Kidney capillary endothelial cell (primary cell): Measurements from ENCODE around the gene MESD.

ENCODE experiments used
- DNase-seq: peaks from one replicate; pipeline ENCODE4 v3.0.0-alpha.2; 2018; ENCODE audit warnings: low spot score

The MESD gene

GRCh38 chr15:80937718-80938117 is 51.9 kb downstream of the MESD start:
- no peak for DNase-seq

DNA sequence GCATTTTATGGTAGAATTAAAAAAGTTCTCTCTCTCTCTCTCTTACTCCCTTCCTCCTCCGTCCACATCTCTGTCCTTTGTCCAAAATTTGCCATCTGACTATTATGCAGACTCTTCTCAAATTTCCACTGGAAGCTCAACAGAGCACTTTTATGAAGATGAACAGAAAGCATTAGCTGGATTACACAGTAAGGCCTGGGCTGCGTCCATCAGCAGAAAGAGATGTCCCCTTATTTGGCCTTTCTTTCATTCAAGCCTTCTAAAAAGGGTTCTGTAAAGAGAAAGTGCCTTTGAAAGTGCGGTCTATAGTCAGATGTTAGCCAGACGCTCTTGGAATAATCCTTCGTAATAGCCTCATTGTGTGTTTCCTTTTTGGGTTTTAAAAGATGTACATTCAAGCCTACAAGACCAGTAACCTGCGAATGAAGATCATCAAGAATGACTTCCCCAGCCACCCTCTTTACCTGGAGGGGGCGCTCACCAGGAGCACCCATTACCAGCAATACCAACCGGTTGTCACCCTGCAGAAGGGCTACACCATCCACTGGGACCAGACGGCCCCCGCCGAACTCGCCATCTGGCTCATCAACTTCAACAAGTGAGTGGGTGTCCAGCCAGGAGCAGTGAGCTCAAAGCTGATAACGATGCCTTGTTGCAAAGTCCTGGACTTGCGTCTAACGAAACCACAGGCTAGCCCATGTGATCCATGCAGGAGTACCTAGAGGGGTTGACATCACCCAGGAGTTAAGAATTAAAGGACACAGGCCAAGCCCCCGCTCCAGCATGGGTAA is 53.1 kb downstream of the MESD start:
- DNase-seq, result no peak

GRCh38 chr15:80934761-80935221 is 54.8 kb downstream of the MESD start:
- DNase-seq, result peak; percentile 65

DNA sequence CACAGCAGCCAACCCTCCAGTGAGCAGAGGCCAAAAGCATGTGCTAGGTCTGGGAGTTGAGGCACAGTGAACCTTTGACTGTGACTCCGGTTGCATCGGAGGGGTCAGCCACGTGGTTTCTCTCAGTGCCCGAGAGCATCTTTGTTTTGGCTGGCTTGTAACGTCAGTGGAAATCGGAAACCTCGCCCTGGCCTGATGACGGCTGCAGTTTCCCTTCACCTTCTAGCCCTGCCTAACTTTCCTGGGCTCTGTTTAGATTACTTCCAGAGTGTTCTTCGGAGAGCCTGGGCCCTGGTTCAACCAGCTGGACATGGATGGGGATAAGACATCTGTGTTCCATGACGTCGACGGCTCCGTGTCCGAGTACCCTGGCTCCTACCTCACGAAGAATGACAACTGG is 56.6 kb downstream of the MESD start:
- DNase-seq, result no peak

DNA sequence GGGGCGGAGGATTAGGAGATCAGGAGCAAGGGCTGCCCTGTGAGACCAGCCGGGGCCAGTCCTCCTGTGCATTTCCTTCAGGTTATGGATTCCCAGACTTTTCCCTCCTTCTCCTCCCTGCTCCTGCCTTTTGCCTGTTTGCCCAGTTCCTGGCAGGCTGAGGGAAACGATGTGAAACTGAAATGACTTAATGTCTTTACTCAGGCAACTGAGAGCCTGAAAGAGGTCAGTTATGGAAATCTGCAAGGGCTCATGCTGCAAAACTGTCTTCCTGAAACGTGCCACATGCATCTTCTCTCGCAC is 57.2 kb downstream of the MESD start:
- DNase-seq, result no peak

- no peak for DNase-seq
Measured at GRCh38 chr15:80931721-80932512, 57.7 kb downstream of the MESD start.

GRCh38 chr15:80931191-80931590 is 58.4 kb downstream of the MESD start:
- no peak for DNase-seq

DNA sequence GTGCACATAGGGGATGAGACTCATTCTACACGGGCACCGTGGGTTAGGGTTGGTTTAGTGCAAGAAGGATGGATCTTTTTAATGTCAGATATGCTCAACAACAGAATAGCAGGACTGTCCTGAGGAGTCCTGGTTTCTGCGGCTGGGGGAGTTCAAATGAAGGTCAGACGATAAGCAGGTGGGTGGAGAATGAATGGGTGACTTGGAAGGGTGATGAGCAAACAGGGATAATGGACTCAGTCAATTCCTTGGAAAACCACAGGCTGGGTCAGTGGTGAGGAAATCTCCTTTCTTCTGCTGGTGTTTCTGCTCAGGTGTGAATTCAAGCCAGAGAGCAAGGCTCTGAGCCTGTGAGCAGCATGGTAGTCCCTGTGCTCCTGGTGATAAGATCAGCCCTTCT is 59.9 kb downstream of the MESD start:
- DNase-seq, result no peak

- no peak for DNase-seq
Measured at GRCh38 chr15:80929225-80929624, 60.4 kb downstream of the MESD start.

- DNase-seq, result no peak
Measured at GRCh38 chr15:80926126-80926525, 63.5 kb downstream of the MESD start.

DNA sequence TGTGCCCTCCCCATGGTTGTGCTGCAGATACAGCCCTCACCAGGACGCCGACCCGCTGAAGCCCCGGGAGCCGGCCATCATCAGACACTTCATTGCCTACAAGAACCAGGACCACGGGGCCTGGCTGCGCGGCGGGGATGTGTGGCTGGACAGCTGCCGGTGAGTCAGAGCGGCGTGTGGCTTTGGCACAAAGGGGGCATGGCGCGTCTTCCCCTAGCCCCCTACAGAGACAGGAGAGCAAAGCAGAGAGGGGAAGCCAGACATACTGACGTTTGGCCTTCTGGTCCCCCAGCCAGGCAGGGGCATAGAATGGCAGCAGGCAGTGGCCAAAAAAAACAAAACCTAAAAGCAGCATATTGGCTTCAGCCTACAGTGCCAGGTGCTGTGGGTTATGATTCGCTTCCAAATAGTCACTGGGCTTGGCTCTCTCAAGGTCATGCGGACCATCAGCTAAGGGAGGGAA is 64.0 kb downstream of the MESD start:
- no peak for DNase-seq

- DNase-seq, result no peak
Measured at GRCh38 chr15:80924278-80924677, 65.3 kb downstream of the MESD start.

DNA sequence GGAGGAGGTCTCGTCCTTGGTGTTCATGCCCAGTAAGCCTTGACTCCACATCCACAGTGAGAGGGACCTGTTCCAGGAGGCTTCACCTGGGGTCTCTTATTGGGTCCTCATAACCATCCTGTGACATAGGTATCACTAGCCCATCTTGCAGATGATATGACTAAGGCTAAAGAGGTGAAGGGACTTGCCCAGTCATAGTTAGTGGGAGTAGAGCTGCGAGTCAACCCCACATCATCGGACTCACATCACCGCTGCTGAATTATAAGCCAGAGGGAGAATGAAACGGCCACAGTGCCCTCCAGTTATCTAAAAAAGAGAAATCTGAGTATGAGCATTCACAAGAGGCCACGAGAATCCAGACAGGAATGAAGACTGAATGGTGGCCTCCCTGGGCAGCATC is 66.0 kb downstream of the MESD start:
- DNase-seq, result no peak

DNA sequence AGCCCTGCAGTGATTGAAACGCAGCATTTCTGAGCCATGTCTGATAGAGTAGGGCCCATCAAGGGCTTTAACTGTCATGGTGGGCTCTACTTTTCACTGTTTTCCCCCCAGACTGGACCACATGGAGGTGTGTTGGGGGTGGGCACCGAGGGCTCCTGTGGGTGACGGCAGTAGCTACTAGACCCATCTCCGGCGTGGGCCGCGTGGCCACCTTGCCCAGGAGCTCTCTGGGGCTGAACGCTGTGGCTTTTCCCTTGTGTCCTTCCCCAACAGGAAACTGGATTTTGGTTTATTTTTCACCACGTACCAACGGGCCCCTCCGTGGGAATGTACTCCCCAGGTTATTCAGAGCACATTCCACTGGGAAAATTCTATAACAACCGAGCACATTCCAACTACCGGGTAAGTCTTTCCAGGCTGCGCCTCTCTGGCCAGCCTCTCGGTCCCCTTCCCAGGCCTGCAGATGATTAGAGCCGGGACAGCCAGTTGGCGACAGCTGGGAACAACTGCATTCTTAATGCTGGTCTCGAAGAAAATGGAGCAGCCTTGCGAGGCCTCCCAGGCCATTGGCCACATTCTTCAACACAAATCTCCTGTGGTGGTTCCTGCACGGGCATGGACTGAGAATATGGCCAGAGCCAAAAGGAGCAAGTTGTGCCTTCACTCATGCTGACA is 67.7 kb downstream of the MESD start:
- DNase-seq, result no peak

DNA sequence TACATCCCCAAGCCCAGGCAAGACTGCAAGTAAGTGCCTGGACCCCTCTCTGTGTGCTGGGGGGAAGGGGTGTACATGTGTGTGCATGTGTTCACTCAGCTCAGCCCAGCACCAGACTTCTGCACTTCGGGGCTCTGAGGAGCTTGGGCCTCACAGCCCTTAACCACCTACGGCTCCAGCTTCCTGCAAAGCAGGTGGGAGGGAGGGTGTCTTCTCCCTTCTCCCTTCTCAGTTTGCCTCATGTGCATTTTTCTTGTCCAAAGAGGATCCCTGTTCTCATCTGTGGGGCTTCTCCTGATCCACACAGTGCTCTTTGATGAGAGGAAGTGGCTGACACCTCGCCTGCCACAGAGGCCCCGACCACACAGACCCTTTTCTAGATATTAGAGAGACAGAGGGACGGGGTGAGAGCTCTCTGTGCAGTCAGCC is 69.3 kb downstream of the MESD start:
- DNase-seq, result no peak

DNA sequence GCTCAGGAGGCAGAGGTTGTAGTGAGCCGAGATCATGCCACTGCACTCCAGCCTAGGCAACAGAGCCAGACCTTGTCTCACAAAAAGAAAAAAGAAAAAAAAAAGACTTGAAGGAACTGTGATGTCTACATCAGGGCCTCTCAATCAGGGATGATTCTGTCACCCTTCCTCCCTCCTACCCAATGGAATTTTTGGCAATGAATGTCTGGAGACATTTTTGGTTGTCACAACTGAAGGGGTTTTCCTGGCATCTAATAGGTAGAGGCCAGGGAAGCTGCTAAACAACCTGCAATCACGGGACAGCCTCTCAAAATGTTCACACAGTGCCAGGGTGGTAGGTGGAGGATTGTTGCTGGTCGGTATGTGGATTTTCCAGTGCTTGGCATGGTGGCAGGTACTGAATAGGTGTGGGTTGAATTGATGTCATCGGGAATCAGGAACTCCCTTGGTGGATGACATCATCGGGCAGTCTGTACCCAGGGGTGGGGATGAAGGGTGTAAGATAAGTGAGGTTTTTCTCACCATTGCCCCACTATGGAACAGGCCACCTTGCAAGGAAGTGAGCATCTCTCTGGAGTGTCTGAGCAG is 71.3 kb downstream of the MESD start:
- no peak for DNase-seq

DNA sequence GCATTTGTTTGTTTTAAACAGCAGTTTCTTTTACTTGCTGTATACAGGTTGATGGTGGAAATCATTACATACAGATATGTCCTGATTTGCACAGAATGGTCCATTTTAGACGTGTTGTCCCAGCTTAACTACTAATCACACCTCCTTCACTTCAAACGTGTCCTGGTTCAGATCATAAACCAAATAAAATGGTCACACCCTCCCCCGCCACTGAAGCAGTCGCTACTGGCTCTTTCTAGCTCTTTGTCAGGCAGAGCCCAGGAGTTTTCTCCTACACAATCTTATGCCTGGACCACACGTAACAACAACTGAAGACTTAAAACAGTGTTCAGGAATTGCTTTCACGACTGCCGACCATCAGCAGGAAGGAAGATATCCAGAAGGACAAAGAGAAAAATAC is 73.6 kb downstream of the MESD start:
- DNase-seq, result no peak

DNA sequence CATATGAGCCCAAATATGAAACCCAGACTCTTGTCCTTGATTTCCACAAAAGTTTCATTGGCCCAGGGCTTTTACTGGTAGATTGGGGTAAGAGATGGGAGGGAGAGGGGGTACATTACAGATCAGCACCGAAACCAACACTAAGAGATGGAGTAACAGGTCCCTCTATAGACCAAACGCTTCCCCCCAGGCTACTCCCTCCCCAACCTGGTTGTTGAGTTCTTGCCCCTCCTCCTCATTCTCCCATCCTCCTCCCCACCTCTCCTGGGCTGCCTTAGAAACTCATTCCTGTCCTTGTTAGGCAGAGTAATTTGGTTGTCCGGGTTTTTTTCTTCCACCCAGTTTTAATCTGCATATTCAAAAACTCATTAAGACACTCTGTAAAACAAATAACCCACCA is 74.1 kb downstream of the MESD start:
- DNase-seq, result no peak

DNA sequence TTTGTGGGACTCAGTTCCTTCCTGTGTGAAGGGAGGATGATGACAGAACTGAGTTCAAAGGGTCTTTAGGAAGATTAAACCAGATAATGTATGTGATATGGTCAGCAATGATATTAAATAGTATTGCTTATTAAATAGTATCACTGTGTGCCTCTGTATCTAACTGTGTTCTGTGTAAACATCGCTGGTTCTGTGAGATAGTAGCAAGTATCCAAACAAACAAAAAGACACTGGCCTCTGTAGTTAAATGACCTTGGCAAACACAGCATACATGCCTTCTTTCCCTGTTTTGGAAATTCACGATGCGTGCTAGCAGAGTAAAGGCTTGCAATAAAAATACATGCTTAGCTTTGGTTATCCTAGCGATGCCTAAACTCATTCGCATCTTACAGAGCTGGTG is 76.1 kb downstream of the MESD start:
- DNase-seq, result no peak

DNA sequence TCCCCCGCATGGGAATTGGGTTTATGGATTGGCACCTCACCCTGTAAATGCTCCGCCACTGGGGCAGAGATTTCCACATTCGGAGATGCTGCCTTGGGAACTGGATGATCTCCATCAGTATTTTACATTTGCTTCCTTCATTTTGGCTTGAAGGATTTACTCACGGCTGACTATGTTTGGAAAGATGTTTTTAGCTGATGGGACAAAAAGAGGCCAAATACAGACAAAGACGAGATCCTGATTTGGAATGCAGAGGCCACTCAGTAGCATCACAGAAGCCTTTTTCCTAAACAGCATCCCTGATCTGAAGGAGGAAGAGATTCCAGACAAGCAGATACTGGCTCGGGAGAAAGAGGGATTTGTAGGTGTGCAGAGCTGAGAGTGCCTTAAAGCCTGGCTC is 76.9 kb downstream of the MESD start:
- no peak for DNase-seq

- no peak for DNase-seq
Measured at GRCh38 chr15:80911821-80912220, 77.8 kb downstream of the MESD start.

- no peak for DNase-seq
Measured at GRCh38 chr15:80906159-80906766, 83.4 kb downstream of the MESD start.
